Ishikawa (cell line): Measurements from ENCODE around the gene AMZ2.

Experiments
- CEBPB ChIP-seq: IDR thresholded peaks from 2 replicates; pipeline ENCODE4 v1.6.1; 2012
- CREB1 ChIP-seq: IDR thresholded peaks from 2 replicates; pipeline ENCODE4 v1.6.1; 2012; ENCODE audit warnings: low read depth
- EGR1 ChIP-seq: IDR thresholded peaks from 2 replicates; pipeline ENCODE4 v1.6.1; 2012
- EP300 ChIP-seq: IDR thresholded peaks from 2 replicates; pipeline ENCODE4 v1.6.1; 2012; ENCODE audit warnings: borderline replicate concordance
- FOXM1 ChIP-seq: IDR thresholded peaks from 2 replicates; pipeline ENCODE4 v1.6.1; 2012; ENCODE audit warnings: low read depth, borderline replicate concordance
- NFIC ChIP-seq: IDR thresholded peaks from 2 replicates; pipeline ENCODE4 v1.6.1; 2012
- RAD21 ChIP-seq: IDR thresholded peaks from 2 replicates; pipeline ENCODE4 v1.6.1; 2012; ENCODE audit warnings: low read depth
- TAF1 ChIP-seq: IDR thresholded peaks from 2 replicates; pipeline ENCODE4 v1.6.1; 2012; ENCODE audit warnings: low read depth, mild to moderate bottlenecking
- TCF12 ChIP-seq: IDR thresholded peaks from 2 replicates; pipeline ENCODE4 v1.6.1; 2012; ENCODE audit warnings: low read depth
- TEAD4 ChIP-seq: IDR thresholded peaks from 2 replicates; pipeline ENCODE4 v1.6.1; 2012
- USF1 ChIP-seq: IDR thresholded peaks from 2 replicates; pipeline ENCODE4 v1.6.1; 2012
- YY1 ChIP-seq: IDR thresholded peaks from 2 replicates; pipeline ENCODE4 v1.6.1; 2012; ENCODE audit warnings: low read depth
- ZBTB7A ChIP-seq: IDR thresholded peaks from 2 replicates; pipeline ENCODE4 v1.6.1; 2012; ENCODE audit warnings: low read depth
- TF ChIP-seq, protein P1 (sequence below): IDR thresholded peaks from 2 replicates; pipeline ENCODE4 v1.6.1; 2012
- TF ChIP-seq, protein P2 (sequence below): IDR thresholded peaks from 2 replicates; pipeline ENCODE4 v1.6.1; 2012; ENCODE audit warnings: low read depth, mild to moderate bottlenecking

The AMZ2 gene

DNA sequence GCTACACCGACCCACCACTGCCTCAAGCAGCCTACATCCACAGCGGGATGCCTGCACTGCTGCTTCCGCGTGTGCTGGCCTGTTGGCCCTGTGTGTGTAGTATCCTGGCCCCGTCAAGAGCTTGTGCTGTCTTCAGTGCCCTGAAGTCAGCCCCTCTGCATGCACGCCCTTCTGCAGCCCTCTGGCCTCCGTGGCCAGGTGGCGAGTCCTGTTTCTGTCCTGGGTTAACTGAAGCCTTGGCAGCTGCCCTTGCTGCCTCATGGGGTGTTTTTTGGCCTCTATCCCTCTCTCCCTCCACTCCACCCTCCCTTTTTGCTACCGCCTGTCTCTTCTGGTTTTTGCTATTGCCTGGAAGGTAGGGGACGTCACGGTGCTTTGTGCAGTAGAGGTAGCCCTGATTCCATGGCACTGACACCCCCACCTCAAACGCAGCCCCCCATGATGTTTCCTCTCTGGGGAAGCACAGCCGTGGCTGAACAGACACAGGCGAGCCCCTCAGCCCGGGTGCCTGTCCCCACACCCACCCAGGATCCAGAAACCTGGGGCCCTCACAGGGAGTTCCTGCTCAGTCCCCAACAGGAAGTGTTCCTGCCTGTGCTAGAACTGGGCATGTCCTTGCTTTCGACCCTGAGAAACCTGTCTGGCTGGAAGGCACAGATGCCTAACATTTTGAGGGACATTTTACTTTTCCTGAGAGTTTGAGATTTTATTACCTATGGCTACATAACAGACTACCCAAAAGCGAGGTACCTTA is 18.8 kb upstream of the AMZ2 start:
- TF ChIP-seq CREB1, result no peak

DNA sequence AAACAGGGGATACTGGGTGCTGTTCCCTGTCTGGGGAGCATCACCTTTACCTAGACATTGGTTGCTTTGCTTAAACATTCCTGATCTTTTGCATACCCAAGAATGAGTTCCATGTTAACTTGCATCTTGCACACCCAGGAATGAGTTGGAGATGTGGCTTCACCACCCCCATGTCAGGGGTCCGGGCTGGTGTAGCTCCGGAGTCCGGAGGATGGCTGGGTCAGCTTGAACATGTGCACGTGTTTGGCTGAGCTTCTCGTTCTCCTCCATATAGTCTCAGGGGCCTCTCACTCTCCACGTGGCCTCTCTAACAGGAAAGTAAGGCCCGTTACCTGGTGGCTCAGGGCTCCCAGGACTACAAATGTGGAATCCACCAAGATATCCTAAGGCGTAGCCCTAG is 18.2 kb upstream of the AMZ2 start:
- TF ChIP-seq TAF1 (no peak), EGR1 (no peak), TCF12 (no peak), TEAD4 (no peak), RAD21 (no peak), EP300 (no peak), ZBTB7A (no peak), CREB1 (no peak), YY1 (no peak), NFIC (no peak)
- TF ChIP-seq, protein P1, sequence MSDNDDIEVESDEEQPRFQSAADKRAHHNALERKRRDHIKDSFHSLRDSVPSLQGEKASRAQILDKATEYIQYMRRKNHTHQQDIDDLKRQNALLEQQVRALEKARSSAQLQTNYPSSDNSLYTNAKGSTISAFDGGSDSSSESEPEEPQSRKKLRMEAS, result no peak

DNA sequence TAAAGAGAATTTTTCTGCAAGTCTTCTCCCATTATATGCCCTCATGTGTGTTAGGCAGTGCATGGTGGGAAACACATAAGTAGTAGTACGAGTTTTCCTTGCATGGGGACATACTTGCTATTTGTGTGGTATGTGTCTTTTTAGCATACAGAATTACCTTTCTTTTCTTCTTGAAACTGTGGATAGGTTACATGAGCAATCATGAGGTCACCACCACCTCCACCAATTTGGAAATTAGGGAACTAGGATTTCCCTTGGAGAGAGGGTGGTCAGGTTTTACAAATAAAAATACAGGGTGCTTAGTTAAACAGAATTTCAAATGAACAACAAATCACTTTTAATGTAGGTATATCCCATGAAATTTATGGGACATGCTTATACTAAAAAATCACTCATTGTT is 16.3 kb upstream of the AMZ2 start:
- TF ChIP-seq TEAD4 (no peak), EP300 (no peak), CREB1 (no peak), TAF1 (no peak), YY1 (no peak), FOXM1 (no peak), RAD21 (no peak), CEBPB (no peak)
- TF ChIP-seq, protein P2, sequence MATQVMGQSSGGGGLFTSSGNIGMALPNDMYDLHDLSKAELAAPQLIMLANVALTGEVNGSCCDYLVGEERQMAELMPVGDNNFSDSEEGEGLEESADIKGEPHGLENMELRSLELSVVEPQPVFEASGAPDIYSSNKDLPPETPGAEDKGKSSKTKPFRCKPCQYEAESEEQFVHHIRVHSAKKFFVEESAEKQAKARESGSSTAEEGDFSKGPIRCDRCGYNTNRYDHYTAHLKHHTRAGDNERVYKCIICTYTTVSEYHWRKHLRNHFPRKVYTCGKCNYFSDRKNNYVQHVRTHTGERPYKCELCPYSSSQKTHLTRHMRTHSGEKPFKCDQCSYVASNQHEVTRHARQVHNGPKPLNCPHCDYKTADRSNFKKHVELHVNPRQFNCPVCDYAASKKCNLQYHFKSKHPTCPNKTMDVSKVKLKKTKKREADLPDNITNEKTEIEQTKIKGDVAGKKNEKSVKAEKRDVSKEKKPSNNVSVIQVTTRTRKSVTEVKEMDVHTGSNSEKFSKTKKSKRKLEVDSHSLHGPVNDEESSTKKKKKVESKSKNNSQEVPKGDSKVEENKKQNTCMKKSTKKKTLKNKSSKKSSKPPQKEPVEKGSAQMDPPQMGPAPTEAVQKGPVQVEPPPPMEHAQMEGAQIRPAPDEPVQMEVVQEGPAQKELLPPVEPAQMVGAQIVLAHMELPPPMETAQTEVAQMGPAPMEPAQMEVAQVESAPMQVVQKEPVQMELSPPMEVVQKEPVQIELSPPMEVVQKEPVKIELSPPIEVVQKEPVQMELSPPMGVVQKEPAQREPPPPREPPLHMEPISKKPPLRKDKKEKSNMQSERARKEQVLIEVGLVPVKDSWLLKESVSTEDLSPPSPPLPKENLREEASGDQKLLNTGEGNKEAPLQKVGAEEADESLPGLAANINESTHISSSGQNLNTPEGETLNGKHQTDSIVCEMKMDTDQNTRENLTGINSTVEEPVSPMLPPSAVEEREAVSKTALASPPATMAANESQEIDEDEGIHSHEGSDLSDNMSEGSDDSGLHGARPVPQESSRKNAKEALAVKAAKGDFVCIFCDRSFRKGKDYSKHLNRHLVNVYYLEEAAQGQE, result no peak
- TF ChIP-seq, protein P1, result no peak

DNA sequence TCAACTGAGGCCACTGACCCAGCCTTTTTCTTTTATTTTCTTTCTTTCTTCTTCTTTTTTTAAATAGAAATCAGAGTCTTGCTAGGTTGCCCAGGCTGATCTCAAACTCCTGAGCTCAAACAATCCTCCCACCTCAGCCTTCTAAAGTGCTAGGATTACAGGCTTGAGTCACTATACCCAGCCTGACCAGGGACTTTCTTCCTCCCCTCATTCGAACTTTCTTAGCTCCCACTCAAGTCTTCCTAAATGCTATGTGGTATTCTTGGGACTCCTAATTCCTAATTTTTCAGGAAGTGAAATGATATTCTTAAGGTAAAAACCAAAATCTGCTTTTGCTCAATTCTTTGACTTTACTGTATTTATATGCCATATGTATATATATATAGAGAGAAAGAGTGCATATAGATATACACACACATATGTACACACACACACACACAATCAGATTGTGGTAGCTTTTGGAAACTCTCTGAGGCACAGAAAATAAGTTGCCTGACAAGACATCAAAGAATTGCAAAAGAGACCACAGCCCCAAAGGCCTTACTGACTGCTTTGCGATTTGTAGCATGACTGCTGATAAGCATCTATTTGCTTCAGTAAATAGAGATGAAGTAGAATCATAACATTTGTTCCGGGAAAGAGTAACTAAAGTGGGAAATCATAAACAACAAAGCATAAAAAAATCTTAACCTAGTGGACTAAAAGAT is 9.5 kb upstream of the AMZ2 start:
- TF ChIP-seq, protein P2, result no peak
- TF ChIP-seq TEAD4 (no peak), NFIC (no peak), TAF1 (no peak), TCF12 (no peak), CREB1 (no peak), EP300 (no peak), ZBTB7A (no peak), USF1 (no peak), YY1 (no peak), RAD21 (no peak), FOXM1 (no peak), EGR1 (no peak), CEBPB (no peak)
- TF ChIP-seq, protein P1, result no peak

- TF ChIP-seq TAF1, result no peak
- TF ChIP-seq CEBPB, result no peak
Measured at GRCh38 chr17:68238871-68239253, 9.0 kb upstream of the AMZ2 start.

GRCh38 chr17:68239632-68240366 is 8.0 kb upstream of the AMZ2 start:
- TF ChIP-seq RAD21, result no peak
- no peak for TF ChIP-seq NFIC
- TF ChIP-seq FOXM1, result no peak
- no peak for TF ChIP-seq EP300
- TF ChIP-seq TAF1, result no peak
- TF ChIP-seq TCF12, result no peak
- TF ChIP-seq, protein P2, result no peak
